GM18909 (cell line): Measurements from ENCODE around the gene GMEB2.

Experiments
- ATAC-seq: cut with Tn5 transposase; IDR thresholded peaks from one replicate; pipeline ENCODE4 v1.9.1; 2021; ENCODE audit warnings: mild to moderate bottlenecking; ENCODE audit not compliant: unreplicated experiment, poor library complexity

GMEB2 gene

GRCh38 chr20:63551068-63551467 lies 75.8 kb downstream of the GMEB2 start:
- ATAC-seq, result no peak

DNA sequence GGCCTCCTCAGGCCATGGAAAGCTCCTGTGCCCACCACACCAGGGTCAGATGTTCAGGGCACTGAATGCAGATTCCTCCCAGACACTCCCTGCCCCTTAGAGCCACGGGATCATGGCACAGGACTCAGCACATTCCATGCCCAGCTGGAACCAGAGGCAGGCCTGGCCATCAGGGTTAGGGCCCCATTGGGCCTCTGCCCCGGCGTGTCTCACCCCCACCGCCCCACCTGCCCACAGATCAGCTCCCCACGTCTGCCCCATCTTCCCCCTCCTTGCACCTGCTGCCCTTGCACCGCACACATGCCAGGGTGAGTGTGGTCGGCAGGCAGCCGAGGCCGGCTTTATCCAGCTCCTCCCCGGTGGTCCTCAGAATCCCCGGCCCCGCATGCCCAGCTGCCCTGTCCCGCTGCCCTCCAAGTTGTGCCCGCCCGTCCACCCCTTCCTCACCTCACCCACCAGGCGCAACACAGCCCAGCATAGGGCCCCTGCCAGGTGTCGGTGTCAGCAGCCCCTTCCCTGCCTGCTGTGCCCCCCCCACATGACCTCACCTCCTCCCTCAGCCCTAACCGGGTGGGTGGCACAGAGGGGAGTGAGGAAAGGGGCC lies 77.1 kb downstream of the GMEB2 start:
- no peak for ATAC-seq

DNA sequence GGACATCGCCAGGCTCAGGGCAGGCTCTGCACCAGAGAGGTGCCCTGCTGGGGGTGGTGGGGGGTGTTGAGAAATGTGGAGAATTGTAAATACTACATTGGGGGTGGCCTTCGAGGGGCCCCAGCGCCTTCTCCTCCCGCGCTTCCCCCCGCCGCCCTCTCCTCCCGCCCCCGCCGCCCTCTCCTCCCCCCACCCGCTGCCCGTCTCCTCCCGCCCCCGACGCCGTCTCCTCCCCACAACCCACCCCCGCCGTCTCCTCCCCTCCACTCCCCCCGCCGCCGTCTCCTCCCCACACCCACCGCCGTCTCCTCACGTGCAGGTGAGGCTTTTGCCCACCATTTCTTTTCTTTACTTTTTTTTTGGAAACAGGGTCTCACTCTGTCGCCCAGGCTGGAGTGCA lies 77.9 kb downstream of the GMEB2 start:
- no peak for ATAC-seq

DNA sequence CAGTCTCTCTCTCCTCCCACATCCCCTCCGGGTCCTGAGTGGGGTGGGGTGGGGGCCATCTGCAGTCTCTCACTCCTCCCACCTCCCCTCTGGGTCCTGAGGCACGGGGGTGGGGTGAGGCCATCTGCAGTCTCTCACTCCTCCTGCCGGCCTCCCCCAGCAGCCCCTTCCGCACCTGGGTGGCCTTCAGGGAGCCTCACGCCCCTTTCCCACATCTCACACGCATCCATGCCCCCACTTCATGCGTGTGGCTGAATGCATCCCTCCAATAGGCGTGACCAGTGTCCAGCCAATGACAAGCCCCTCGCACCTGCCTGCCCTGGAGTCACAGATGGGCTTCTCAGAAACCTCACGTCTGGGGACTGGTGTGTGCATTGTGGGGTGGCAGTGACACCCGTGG lies 78.4 kb downstream of the GMEB2 start:
- ATAC-seq, result no peak

GRCh38 chr20:63547725-63548480 lies 79.0 kb downstream of the GMEB2 start, which contains the start of gene SRMS:
Gene SRMS, minus strand, starts transcription at chr20:63547749. Its CDS starts 286 bp downstream, at chr20:63547463.
- no peak for ATAC-seq

- no peak for ATAC-seq
Measured at GRCh38 chr20:63546956-63547724, 79.8 kb downstream of the GMEB2 start.

DNA sequence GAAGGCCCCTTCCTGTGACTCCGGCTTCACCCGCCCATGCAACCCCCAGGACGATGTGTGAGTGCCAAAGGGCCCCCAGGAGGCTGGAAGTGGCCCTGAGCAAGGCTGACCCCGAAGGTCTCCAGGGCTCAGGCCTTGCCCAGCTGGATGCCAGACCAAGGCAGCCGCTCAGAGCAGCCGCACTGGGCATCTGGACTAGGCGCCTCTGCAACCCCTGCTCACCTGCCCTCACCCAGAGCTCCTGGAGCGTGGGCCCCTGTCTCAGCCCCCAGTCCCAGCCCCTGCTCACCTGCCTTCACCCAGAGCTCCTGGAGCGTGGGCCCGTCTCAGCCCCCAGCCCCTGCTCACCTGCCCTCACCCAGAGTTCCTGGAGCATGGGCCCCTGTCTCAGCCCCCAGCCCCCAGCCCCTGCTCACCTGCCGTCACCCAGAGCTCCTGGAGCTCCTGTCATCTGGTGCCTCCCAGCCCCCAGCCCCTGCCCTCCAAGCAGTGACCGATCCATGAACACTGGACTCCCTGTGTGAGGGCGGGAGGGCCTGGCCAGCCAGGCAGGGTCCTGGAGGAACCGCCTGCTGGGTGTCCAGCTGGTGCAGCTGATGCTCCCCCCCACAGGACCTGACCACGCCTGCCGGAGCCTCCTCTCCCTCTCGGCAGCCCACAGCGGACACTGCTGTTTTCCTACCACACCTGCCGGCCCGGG lies 80.5 kb downstream of the GMEB2 start:
- no peak for ATAC-seq

DNA sequence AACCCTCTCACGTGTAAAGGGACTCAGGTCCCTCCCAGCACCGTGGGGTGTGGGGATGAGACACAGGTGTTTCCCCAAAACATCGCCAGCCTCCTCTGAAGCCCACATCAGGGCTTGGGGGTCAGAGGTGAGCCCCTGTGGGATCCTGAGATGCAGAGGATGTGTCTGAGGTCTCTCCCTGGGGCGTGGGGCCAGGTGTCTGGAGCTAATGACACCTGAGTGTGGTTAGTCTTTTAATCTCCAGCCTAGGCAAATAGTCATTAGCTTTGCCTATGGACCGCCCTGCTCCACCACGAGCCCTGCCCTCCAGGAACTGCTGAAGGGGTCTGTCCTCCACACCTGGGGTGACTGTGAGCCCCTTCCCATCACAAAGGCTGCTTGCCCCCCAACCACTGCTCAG lies 81.1 kb downstream of the GMEB2 start:
- ATAC-seq, result no peak

- ATAC-seq, result no peak
Measured at GRCh38 chr20:63544958-63545516, 81.9 kb downstream of the GMEB2 start.

DNA sequence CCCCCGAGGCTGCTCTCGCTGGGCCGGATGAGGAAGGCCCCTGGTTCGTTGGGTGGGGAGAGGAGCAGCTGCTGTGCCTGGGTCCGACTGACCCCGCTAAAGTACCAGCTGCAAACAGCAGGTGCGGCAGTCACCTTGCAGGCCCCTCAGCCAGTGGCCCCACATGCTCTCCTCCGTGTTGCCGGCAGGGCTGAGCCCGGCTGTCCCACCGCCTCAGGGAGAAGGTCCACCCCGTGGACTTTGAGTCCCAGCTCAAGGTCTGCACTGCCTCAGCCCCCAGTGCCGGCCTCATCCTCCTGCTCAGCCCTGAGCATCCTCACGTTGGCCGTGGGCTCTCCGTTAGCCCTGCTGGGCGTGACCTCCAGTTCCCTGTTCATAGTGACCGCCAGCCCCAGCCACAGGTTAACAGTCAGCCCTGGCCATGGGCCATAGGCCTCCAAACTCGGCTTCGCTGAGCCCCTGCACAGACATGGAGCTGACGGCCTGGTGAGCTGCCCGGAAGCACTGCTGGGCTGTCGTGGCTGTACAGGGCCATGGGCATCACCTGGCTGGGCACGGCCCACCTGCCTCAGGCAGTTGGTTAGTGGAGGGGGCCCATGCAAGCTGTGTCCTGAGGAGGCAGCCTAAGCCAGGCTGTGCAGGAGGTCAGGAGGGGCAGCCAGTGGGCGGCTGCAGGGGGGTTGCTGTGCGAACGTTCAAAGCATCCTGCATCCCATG lies 82.5 kb downstream of the GMEB2 start:
- ATAC-seq, result no peak

GRCh38 chr20:63543733-63544132 lies 83.2 kb downstream of the GMEB2 start:
- ATAC-seq, result no peak

DNA sequence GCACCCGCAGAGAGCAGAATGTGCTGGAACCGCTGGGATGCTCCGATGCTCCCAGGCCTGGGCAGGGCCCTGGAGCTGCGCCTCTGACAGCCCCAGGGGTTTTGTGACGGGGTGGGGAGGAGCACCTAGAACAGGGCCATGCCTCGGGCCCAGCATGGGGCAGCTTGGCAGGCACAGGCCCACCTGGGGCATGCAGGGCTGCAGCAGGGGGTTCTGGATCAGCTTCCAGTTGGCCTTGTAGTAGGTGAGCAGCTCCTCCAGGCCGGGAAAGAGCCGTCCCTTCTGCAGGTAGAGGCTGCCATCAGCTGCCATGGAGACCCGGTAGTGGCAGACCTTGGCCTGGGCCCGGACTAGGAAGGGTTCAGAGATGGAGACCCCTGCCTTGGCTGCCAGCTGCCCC lies 83.8 kb downstream of the GMEB2 start:
- no peak for ATAC-seq

DNA sequence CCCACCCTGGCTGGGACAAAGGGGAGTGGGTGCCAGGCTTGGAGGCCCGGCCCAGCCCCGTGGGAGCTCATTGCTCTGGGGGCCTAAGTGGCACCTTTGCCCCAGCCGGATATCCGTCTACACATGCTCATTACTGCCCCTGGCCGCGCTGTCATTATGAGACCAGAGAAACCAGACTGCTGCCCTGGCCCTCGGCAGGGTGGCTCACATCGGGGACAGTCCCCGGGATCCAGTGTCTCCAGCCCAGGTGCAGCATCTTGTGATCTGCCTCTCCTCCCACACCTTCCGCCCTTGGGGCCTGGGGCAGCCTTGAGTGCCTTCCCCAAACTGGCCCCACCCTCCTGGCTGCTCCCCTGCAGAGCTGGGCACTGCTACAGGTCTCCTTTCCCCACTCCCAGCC lies 84.2 kb downstream of the GMEB2 start:
- no peak for ATAC-seq

DNA sequence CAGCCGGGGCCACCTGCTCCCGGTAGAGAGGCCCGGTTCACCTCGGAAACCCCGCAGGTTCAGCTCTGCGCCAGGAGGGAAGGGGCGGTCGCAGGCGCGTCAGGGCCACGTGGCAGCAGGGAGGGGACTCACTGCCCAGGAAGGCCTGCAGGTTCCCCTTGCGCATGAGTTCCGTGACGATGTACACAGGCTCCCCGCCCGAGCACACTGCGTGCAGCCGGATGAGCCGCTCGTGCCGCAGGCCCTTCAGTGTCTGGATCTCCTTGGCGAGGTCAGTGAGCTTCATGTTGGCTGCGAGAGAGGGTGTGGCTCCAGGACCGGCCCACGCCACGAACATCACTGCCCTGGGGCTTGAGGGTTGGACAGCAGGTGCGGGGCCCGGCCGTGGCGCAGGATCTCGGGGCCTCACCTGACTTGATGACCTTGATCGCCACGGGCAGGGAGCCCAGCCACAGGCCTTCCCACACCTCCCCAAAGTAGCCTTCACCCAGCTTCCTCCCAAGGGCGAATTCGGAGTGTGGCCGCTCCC lies 84.8 kb downstream of the GMEB2 start:
- no peak for ATAC-seq

GRCh38 chr20:63541371-63541770 lies 85.5 kb downstream of the GMEB2 start:
- ATAC-seq, result no peak

- ATAC-seq, result no peak
Measured at GRCh38 chr20:63540417-63541186, 86.3 kb downstream of the GMEB2 start.

DNA sequence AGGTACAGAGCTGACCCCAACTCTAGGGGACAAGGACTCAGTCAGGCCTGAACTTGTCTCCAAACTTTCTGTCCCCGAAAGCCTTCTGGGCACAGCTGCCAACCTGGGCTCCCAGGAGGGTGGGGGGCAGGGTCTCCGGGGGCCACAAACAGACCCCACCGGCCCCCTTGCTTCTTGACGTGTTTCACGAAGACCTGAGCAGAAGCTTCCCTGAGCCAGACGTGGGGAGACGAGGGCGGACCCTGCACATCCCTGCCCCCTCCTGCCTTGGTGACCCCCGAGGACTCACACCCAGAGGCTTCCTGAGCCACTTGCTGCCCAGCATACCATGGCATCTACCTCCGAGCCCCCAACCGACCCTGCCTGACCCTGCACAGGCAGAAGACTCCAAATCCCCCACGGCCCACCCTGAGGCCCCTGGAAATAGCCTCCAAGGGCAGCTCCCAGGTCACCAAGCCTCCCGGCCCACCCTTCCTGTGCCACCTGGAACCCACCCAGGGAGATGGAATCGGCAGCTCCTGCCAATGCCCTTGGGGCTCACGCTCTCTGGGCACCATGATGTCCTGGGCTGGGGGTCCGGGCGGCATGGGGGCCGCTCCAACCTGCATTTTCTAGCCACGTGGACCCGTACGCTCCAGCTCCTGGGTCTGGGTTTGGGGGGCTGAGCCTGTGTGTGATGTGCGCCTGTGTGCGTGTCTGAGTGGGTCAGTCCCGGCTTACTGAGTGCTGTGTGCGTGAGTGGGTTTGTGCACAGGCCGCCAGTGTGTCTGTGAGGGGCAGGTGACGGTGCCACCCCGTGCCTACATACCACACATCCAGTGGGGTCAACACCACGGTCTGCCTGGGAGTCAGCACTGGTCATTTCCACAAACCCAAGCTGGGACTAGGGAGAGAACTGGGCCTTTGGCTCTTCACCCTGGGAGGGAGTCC lies 87.2 kb downstream of the GMEB2 start:
- ATAC-seq, result no peak

DNA sequence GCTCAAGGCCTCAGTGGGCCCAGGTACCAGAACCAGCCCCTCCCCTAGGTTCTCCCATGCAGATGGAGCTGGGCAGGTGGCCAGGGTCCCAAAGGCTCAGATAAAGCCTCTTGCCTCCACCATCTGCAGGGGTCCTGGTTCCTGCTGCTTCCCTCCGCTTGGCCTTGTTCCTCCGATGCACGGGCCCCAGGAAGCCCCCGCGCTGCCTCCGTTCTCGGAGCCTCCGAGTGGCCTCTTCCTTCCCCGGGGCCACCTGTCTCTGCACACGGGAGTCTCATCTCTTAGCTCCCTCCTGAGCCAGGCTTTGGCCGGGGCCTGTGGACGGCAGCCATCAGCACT lies 87.8 kb downstream of the GMEB2 start:
- no peak for ATAC-seq
